NCI-H446 treated with DMSO at 0.1 percent for 48 hours (cell line): ENCODE data around the gene FRK.
"Not testable (repeated sequence)": the region's sequence is repeated elsewhere in the genome, so short reads cannot be mapped to it uniquely, and the experiment has no call there.

ENCODE experiments used
- DNase-seq: peaks from one replicate; lab custom pipeline; 2025; lab: John Stamatoyannopoulos, UW

The FRK gene

DNA sequence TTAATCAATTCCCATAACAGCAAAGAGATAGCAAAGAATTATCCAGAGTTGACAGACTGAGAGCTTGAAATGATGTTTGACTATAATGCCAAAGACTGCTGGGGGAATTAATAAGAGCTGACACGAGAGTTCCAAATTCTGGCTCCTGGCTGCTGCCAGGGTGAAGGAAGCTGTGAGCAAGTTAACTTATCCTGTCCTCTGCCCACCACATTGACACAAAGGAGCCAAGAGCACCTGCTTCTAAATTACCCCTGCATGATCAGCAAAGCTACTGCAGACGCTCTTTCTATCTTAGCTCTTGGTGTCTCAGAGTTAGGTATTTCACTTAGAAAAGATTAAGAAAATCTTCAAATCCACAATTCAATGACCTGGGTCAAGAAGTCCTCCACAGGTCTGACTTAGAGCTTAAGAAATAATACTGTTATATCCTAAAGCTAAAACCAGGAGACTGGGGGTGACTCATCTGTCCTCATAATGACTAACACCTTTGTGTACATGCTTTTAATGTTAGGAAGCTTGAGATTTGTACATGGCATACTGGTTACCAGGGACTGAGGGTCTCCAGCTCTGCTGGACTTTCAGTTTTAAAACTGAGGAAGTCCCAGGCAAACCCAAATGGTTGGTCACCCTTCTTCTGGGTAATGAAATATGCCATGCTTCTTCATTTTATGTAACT, 13.2 kb upstream of the FRK start:
- DNase-seq, result no peak

DNA sequence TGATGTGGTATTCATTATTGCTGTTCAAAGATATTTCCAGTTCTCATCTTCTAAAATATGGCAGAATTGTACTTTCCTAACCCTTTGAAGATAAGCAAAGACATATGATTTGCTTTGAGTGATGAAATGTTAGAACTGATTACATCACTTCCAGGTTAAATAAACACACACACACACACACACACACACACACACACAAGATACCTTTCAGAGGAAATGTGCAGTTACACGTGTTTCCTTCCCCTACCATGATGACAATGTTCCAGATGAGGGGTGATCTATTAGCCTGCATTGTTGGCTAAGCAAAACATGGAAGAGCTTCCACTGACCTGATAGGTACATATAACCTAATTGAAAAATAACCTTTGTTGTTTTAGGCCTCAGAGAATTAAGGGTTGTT, 11.7 kb upstream of the FRK start:
- no peak for DNase-seq

DNA sequence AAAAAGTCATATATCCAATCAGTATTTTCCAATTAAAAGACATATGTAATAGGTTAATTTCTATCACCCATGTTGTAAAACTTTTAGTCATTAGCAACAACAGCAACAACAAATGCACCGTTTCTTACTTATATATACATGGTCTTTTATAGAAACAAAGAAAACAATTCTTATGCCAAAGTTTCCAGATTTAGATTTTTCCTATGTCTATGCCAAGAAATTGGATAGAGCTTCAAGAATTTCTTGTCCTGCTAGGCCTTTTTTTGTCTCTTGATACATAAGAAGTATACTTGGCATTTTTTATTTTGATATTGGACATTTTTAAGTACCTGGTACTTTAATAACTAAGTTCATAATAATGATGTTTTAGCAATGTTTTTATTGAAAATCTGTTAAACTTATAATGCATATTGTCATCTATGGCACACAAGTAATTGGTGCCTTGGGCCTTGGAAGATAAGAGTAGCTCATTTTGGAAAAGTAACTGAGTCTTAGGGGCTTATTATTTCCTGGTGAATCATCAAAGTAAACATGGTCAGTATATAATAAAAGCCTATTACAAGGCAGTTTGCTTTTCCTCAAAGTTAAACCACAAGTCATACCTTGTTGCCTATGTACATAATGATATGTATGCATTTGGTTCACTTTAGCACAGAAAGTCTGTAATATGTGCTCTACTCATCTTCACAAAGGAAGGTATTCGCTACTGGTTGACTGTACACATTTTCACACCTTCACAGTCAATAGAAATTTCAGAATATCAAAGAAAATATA, 10.1 kb upstream of the FRK start:
- DNase-seq, result no peak

DNA sequence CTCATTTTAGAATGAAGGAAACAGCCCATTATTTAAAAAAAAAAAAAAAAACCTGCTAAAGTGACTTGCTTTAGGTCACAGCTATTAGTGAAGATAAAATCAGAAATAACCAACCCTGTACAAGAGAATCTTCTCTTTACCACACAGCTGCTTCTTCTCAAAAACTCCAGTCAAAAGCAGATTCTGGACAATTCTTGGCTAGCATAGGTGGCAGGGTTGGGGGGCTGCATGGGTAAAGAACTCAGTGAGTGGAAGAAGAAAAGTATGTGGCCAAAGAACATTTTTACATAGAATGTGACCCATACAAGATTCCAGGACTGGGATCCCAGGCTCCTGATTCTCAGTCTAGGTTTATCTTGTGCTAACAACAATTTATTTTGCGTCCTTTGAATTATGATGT, 9.4 kb upstream of the FRK start:
- no peak for DNase-seq

DNA sequence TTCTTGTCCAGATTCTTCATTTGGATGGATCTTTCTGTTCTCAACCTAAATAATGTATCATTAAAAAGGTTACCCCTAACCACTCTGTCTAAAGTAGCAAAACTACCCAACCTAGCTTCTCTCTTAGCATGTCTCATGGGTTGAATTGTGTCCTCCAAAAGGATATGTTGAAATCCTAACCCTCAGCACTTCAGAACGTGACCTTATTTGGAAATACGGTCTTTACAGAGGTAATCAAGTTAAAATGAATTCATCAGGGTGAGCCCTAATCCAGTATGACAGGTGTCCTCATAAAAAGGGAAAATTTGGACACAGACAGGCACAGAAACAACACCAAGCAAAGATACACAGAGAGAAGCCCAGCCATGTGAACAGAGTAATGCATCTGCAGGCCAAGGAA, 6.1 kb upstream of the FRK start:
- no peak for DNase-seq

DNA sequence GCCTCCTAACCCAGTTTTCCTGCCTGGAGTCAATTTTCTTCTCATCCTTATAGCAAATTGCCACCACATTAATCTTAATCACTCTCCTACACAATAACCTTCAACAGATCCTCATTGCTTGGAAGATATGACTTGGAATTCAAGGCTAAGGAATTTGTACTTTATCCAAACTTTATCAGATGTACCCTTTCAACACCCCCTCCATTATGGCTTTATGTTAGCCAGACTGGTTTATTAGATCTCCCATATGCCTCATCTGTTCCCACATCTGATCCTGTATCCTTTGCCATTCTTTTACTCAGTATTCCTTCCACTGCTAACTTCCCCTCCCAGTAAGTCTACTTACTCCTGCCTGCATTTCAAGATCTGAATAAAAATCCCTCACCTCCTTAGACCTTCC, 4.0 kb upstream of the FRK start:
- no peak for DNase-seq

- no peak for DNase-seq
Measured at GRCh38 chr6:116062496-116062895, 1.8 kb upstream of the FRK start.

- DNase-seq, result no peak
Measured at GRCh38 chr6:116059713-116060571, 749 bp downstream of the FRK start.

- no peak for DNase-seq
Measured at GRCh38 chr6:116057766-116058165, 2.9 kb downstream of the FRK start.

GRCh38 chr6:116055513-116055912, 5.2 kb downstream of the FRK start:
- DNase-seq, result no peak

- no peak for DNase-seq
Measured at GRCh38 chr6:116051244-116051643, 9.4 kb downstream of the FRK start.

- DNase-seq, result no peak
Measured at GRCh38 chr6:116050737-116051136, 10.0 kb downstream of the FRK start.

DNA sequence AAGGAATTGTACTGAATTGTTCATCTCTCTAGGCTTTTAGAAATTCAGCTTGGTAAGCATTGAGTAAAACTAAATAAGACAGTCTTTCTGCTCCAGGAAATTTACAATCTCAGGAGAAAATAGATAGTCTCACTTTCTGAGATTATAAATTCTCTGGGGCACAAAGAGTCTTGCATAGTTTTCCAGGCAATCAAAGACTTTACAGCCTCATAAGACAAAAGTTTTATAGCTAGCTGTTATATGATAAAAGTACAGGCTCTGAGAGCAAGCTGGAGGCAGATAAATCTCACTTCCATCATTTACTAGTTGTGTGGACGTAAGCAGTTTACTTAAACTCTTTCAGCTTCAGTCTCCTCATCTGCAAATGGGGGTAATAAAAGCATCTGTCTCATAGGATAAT, 11.4 kb downstream of the FRK start:
- DNase-seq, result no peak

DNA sequence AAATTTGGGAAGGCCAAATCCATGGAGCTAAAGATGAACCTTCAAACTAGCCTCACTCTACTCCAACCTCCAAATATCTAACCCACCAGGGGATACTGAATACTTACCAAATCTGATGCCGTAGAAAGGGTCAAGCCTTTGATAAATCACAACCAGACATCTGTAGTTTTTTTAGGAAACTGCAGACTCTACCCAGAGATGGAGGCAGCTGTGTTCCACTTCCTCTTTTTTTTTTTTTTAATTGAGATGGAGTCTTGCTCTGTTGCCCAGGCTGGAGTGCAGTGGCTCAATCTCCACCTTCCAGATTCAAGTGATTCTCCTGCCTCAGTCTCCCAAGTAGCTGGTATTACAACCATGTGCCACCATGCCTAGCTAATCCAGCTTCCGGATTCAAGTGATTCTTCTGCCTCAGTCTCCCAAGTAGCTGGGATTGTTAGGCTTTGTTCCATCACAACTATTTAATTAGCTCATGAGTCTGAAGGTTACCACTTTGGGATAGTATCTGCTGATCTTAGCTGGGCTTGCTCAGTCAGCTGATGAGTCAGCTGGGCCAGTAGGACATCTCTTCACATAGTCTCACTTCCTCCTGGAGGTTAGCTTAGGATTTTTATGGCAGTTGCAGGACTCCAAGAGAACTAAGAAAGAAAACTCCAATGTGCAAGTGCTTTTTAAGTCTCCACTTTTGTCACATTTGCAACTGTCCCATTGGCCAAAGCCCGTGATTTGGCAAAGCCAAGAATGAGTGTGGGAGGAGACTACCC, 13.3 kb downstream of the FRK start:
- DNase-seq, result no peak

GRCh38 chr6:116046737-116047136, 14.0 kb downstream of the FRK start:
- no peak for DNase-seq

- not testable (repeated sequence) for DNase-seq
Measured at GRCh38 chr6:116046272-116046671, 14.4 kb downstream of the FRK start.

GRCh38 chr6:116041934-116042333, 18.8 kb downstream of the FRK start:
- no peak for DNase-seq

GRCh38 chr6:116040993-116041392, 19.7 kb downstream of the FRK start:
- DNase-seq, result no peak

DNA sequence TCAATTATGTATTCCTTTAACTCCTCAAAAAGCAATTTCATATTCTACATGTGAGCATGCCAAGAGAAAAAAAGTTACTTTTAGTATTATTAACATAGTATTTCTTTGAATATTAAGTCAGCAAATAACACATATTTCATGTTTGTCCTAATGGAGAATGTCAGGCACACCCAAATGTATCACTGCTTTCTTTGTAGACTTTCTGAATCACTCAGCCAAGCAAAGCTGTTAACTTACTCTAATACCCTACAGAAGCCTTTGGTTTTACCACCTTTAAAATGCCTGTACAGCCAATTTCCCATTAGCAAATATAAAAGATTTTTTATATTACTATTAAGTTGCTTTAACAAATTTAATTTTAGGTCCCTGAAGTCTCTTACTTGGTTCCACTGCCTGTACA, 23.8 kb downstream of the FRK start:
- no peak for DNase-seq

DNA sequence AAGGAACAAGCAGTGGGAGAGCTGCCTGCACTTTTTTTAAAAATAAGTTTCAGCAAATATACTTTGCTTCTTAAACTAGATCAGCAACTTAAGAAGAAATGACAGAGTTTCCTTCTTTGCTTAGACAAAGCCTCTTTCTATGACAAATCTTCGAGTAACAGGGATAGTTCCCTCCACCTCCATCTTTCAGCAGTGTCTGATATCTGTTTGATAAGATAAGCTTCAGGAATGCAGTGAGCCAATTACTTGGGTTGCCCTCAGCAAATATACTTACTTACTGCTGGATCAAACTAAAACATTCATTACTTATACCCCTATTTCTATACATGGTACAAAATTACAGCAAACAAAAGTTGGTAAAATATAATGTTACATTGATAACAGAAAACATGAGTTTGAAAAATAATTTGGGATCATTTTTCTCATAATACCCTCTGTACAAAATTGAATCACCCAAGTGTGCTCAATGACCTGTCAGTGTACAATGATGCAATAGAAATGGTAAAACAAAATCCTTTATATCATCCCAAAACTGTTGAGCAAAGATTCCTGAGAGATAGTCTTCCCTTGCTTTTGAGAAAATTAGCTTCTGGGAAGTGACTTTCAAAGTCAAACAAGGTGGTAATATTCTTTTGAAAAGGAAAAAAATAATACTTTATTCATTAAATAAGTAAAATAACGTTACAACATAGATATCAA, 24.5 kb downstream of the FRK start:
- DNase-seq, result no peak

- DNase-seq, result no peak
Measured at GRCh38 chr6:116035616-116036015, 25.1 kb downstream of the FRK start.

- no peak for DNase-seq
Measured at GRCh38 chr6:116034327-116034726, 26.4 kb downstream of the FRK start.
